Measurements from ENCODE around the gene SYNPR.

DNA sequence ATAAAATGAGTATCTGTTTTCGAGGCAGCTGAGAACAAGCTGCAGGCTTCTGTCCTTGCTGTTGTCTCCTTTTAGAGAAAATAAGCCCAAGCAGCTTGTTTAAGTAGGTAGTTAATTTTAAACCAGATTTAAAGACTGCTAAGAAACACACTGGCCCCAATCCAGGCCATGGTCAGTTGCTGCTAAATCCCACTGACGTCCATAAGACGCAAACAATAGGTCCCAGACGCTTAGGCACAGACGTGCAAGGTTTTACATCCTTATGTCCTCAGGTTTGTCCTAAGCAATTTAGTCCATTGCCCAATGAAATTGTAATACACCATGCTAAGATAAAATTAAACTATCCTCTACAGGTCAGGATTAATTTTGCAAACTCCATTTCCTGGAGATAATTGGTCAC, 254.4 kb downstream of the SYNPR start:
- TF ChIP-seq ZFP3 (CRISPR knock-in tag; IDR thresholded peaks at IDR 0.05) (no peak), ZFP30 (CRISPR knock-in tag; IDR thresholded peaks at IDR 0.05) (no peak), ZNF8 (CRISPR knock-in tag; IDR thresholded peaks at IDR 0.05) (no peak), ZNF565 (CRISPR knock-in tag; conservative IDR thresholded peaks at IDR 0.05; ENCODE audit: low read depth) (no peak), ISL1 (CRISPR knock-in tag; IDR thresholded peaks at IDR 0.05) (no peak), TCF4 (CRISPR knock-in tag; IDR thresholded peaks at IDR 0.05; ENCODE audit: borderline replicate concordance) (no peak), PPARA (CRISPR knock-in tag; IDR thresholded peaks at IDR 0.05; ENCODE audit: borderline replicate concordance) (no peak), ARNTL (CRISPR knock-in tag; IDR thresholded peaks at IDR 0.05; ENCODE audit: borderline replicate concordance, low read depth) (no peak)
- TF ChIP-seq, protein P1, sequence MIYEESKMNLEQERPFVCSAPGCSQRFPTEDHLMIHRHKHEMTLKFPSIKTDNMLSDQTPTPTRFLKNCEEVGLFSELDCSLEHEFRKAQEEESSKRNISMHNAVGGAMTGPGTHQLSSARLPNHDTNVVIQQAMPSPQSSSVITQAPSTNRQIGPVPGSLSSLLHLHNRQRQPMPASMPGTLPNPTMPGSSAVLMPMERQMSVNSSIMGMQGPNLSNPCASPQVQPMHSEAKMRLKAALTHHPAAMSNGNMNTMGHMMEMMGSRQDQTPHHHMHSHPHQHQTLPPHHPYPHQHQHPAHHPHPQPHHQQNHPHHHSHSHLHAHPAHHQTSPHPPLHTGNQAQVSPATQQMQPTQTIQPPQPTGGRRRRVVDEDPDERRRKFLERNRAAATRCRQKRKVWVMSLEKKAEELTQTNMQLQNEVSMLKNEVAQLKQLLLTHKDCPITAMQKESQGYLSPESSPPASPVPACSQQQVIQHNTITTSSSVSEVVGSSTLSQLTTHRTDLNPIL (CRISPR knock-in tag; IDR thresholded peaks at IDR 0.05; ENCODE audit: low read depth), result no peak
- TF ChIP-seq, protein P2, sequence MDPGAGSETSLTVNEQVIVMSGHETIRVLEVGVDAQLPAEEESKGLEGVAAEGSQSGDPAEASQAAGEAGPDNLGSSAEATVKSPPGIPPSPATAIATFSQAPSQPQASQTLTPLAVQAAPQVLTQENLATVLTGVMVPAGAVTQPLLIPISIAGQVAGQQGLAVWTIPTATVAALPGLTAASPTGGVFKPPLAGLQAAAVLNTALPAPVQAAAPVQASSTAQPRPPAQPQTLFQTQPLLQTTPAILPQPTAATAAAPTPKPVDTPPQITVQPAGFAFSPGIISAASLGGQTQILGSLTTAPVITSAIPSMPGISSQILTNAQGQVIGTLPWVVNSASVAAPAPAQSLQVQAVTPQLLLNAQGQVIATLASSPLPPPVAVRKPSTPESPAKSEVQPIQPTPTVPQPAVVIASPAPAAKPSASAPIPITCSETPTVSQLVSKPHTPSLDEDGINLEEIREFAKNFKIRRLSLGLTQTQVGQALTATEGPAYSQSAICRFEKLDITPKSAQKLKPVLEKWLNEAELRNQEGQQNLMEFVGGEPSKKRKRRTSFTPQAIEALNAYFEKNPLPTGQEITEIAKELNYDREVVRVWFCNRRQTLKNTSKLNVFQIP (CRISPR knock-in tag; IDR thresholded peaks at IDR 0.05; ENCODE audit: borderline replicate concordance, low read depth), result no peak
- TF ChIP-seq, protein P3, sequence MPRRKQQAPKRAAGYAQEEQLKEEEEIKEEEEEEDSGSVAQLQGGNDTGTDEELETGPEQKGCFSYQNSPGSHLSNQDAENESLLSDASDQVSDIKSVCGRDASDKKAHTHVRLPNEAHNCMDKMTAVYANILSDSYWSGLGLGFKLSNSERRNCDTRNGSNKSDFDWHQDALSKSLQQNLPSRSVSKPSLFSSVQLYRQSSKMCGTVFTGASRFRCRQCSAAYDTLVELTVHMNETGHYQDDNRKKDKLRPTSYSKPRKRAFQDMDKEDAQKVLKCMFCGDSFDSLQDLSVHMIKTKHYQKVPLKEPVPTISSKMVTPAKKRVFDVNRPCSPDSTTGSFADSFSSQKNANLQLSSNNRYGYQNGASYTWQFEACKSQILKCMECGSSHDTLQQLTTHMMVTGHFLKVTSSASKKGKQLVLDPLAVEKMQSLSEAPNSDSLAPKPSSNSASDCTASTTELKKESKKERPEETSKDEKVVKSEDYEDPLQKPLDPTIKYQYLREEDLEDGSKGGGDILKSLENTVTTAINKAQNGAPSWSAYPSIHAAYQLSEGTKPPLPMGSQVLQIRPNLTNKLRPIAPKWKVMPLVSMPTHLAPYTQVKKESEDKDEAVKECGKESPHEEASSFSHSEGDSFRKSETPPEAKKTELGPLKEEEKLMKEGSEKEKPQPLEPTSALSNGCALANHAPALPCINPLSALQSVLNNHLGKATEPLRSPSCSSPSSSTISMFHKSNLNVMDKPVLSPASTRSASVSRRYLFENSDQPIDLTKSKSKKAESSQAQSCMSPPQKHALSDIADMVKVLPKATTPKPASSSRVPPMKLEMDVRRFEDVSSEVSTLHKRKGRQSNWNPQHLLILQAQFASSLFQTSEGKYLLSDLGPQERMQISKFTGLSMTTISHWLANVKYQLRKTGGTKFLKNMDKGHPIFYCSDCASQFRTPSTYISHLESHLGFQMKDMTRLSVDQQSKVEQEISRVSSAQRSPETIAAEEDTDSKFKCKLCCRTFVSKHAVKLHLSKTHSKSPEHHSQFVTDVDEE (CRISPR knock-in tag; IDR thresholded peaks at IDR 0.05), result no peak
- TF ChIP-seq, protein P4, sequence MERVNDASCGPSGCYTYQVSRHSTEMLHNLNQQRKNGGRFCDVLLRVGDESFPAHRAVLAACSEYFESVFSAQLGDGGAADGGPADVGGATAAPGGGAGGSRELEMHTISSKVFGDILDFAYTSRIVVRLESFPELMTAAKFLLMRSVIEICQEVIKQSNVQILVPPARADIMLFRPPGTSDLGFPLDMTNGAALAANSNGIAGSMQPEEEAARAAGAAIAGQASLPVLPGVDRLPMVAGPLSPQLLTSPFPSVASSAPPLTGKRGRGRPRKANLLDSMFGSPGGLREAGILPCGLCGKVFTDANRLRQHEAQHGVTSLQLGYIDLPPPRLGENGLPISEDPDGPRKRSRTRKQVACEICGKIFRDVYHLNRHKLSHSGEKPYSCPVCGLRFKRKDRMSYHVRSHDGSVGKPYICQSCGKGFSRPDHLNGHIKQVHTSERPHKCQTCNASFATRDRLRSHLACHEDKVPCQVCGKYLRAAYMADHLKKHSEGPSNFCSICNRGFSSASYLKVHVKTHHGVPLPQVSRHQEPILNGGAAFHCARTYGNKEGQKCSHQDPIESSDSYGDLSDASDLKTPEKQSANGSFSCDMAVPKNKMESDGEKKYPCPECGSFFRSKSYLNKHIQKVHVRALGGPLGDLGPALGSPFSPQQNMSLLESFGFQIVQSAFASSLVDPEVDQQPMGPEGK (CRISPR knock-in tag; IDR thresholded peaks at IDR 0.05; ENCODE audit: borderline replicate concordance), result no peak

Data from SK-N-SH treated with all-trans-retinoic acid at 6 μM for 48 hours (cell line).